KOPT-K1 (cell line): ENCODE measurements around the gene SUDS3.

ENCODE experiments used
- H3K27ac ChIP-seq: fragments of 200-600 bp; sonication (generic); 2 replicates; pipeline ENCODE4 v1.5.1; 2016; ENCODE audit warnings: antibody characterized with exemption, mild to moderate bottlenecking, low read depth, low read length; ENCODE audit not compliant: poor library complexity, severe bottlenecking
- H3K36me3 ChIP-seq: fragments of 200-600 bp; sonication (generic); 2 replicates; pipeline ENCODE4 v1.5.1; 2017; ENCODE audit warnings: antibody characterized with exemption, mild to moderate bottlenecking, low read length, moderate library complexity; ENCODE audit not compliant: insufficient read depth
- H3K9me3 ChIP-seq: fragments of 200-600 bp; sonication (generic); 2 replicates; pipeline ENCODE4 v1.5.1; 2017; ENCODE audit warnings: antibody characterized with exemption, low read length, mild to moderate bottlenecking; ENCODE audit not compliant: insufficient read depth, poor library complexity, severe bottlenecking

SUDS3 gene

GRCh38 chr12:118376089-118377020 is at the start of gene SUDS3:
SUDS3 (plus strand) TSS chr12:118376555; CDS start chr12:118376692, 137 bp downstream.
- Histone ChIP-seq H3K9me3 (no peaks in the 10 kb centered on the region), H3K27ac (peak within 1 kb of the TSS; percentile 94), H3K36me3 (peaks cover 24% of the 10 kb centered on the region)

GRCh38 chr12:118326991-118327390 is 49.4 kb upstream of the SUDS3 start:
- Histone ChIP-seq H3K36me3 (peaks cover 8% of the 10 kb centered on the region; the same call in 1 of the 2 replicates), H3K9me3 (no peaks in the 10 kb centered on the region), H3K27ac (no peak overlapping the region)

- no peak overlapping the region for H3K27ac ChIP-seq
- H3K36me3 ChIP-seq = peaks cover 8% of the 10 kb centered on the region; the same call in 1 of the 2 replicates
- no peaks in the 10 kb centered on the region for H3K9me3 ChIP-seq
Observed at GRCh38 chr12:118327391-118327790, 49.0 kb upstream of the SUDS3 start.

- no peak overlapping the region for H3K27ac ChIP-seq
- no peaks in the 10 kb centered on the region for H3K9me3 ChIP-seq
- peaks cover 8% of the 10 kb centered on the region; the same call in 1 of the 2 replicates for H3K36me3 ChIP-seq
Observed at GRCh38 chr12:118328486-118329330, 47.6 kb upstream of the SUDS3 start.

GRCh38 chr12:118330421-118331018 is 45.8 kb upstream of the SUDS3 start:
- no peaks in the 10 kb centered on the region for H3K9me3 ChIP-seq

GRCh38 chr12:118332511-118332910 is 43.8 kb upstream of the SUDS3 start:
- no peak overlapping the region for H3K27ac ChIP-seq
- H3K36me3 ChIP-seq = no peaks in the 10 kb centered on the region

More at GRCh38 chr12:118330421-118331018, 45.8 kb upstream of the SUDS3 start:
- Histone ChIP-seq H3K36me3 (peaks cover 8% of the 10 kb centered on the region; the same call in 1 of the 2 replicates), H3K27ac (no peak overlapping the region)

GRCh38 chr12:118334241-118334640 is 42.1 kb upstream of the SUDS3 start:
- no peak overlapping the region for H3K27ac ChIP-seq
- H3K36me3 ChIP-seq = no peaks in the 10 kb centered on the region
- H3K9me3 ChIP-seq = no peaks in the 10 kb centered on the region

More at GRCh38 chr12:118332511-118332910, 43.8 kb upstream of the SUDS3 start:
- H3K9me3 ChIP-seq = no peaks in the 10 kb centered on the region

- Histone ChIP-seq H3K27ac (no peak overlapping the region), H3K9me3 (no peaks in the 10 kb centered on the region), H3K36me3 (no peaks in the 10 kb centered on the region)
Observed at GRCh38 chr12:118334939-118335567, 41.3 kb upstream of the SUDS3 start.

- Histone ChIP-seq H3K9me3 (no peaks in the 10 kb centered on the region), H3K36me3 (no peaks in the 10 kb centered on the region), H3K27ac (no peak overlapping the region)
Observed at GRCh38 chr12:118336123-118336522, 40.2 kb upstream of the SUDS3 start.

GRCh38 chr12:118337194-118337838 is 39.0 kb upstream of the SUDS3 start:
- Histone ChIP-seq H3K27ac (no peak overlapping the region), H3K36me3 (no peaks in the 10 kb centered on the region), H3K9me3 (no peaks in the 10 kb centered on the region)

- no peaks in the 10 kb centered on the region for H3K9me3 ChIP-seq
- H3K27ac ChIP-seq = no peak overlapping the region
- H3K36me3 ChIP-seq = no peaks in the 10 kb centered on the region
Observed at GRCh38 chr12:118342090-118342489, 34.3 kb upstream of the SUDS3 start.

GRCh38 chr12:118344829-118345228 is 31.5 kb upstream of the SUDS3 start:
- Histone ChIP-seq H3K27ac (no peak overlapping the region), H3K9me3 (no peaks in the 10 kb centered on the region), H3K36me3 (no peaks in the 10 kb centered on the region; the same call in 1 of the 2 replicates)

GRCh38 chr12:118345355-118345754 is 31.0 kb upstream of the SUDS3 start:
- H3K9me3 ChIP-seq = no peaks in the 10 kb centered on the region
- H3K27ac ChIP-seq = no peak overlapping the region

GRCh38 chr12:118346895-118347294 is 29.5 kb upstream of the SUDS3 start:
- H3K9me3 ChIP-seq = no peaks in the 10 kb centered on the region
- H3K27ac ChIP-seq = no peak overlapping the region
- H3K36me3 ChIP-seq = no peaks in the 10 kb centered on the region; the same call in 1 of the 2 replicates

More at GRCh38 chr12:118345355-118345754, 31.0 kb upstream of the SUDS3 start:
- no peaks in the 10 kb centered on the region; the same call in 1 of the 2 replicates for H3K36me3 ChIP-seq
